Neural cell (in vitro differentiated cells): Measurements from ENCODE around the gene C1QTNF8. TPM values are rescaled to one million over a fixed set of nuclear protein-coding genes. Genes with fewer than 3 reads are reported as not detected.

Source experiments
- H2AFZ ChIP-seq: fragments of 200-600, 300-800 bp; sonication (generic), shearing (Covaris generic); 2 replicates; pipeline ENCODE4 v1.6.0; 2014; ENCODE audit warnings: low read depth, mild to moderate bottlenecking, antibody characterized with exemption, low read length, moderate library complexity
- H3F3A ChIP-seq: fragments of 200-600 bp; shearing (Covaris generic); 2 replicates; pipeline ENCODE4 v1.6.1; 2016; ENCODE audit warnings: mild to moderate bottlenecking, moderate library complexity, mixed read lengths, antibody characterized with exemption, low read length; ENCODE audit not compliant: insufficient read depth, poor library complexity, severe bottlenecking
- H3K27ac ChIP-seq: fragments of 200-600, 300-800 bp; sonication (generic), shearing (Covaris generic); 2 replicates; pipeline ENCODE4 v1.5.1; 2014; ENCODE audit warnings: mild to moderate bottlenecking, low read length, moderate library complexity
- H3K27me3 ChIP-seq: fragments of 300-800, 200-600 bp; sonication (generic), shearing (Covaris generic); 2 replicates; pipeline ENCODE4 v1.6.0; 2014; ENCODE audit warnings: mild to moderate bottlenecking, low read depth, low read length, moderate library complexity; ENCODE audit not compliant: insufficient read depth
- H3K36me3 ChIP-seq: fragments of 300-800, 200-600 bp; sonication (generic), shearing (Covaris generic); 2 replicates; pipeline ENCODE4 v1.5.1; 2014; ENCODE audit warnings: mild to moderate bottlenecking, antibody characterized with exemption, low read length, moderate library complexity; ENCODE audit not compliant: insufficient read depth
- H3K4me2 ChIP-seq: fragments of 300-800, 200-600 bp; sonication (generic), shearing (Covaris generic); 2 replicates; pipeline ENCODE4 v1.6.0; 2014; ENCODE audit warnings: mild to moderate bottlenecking, low read length
- H3K4me3 ChIP-seq: fragments of 300-800, 200-600 bp; sonication (generic), shearing (Covaris generic); 2 replicates; pipeline ENCODE4 v1.5.1; 2014; ENCODE audit warnings: mild to moderate bottlenecking, low read length, moderate library complexity
- H3K79me2 ChIP-seq: fragments of 200-600 bp; shearing (Covaris generic); replicated peaks from 2 replicates; pipeline ENCODE4 v1.6.0; 2014; ENCODE audit warnings: mild to moderate bottlenecking, low read length, moderate library complexity; ENCODE audit not compliant: insufficient read depth
- H3K9ac ChIP-seq: fragments of 300-800, 200-600 bp; sonication (generic), shearing (Covaris generic); 2 replicates; pipeline ENCODE4 v1.6.1; 2016; ENCODE audit warnings: mild to moderate bottlenecking, low read length, mixed read lengths
- H3K9me2 ChIP-seq: fragments of 200-600 bp; shearing (Covaris generic); 2 replicates; pipeline ENCODE4 v1.6.1; 2016; ENCODE audit warnings: mild to moderate bottlenecking, low read length, mixed read lengths; ENCODE audit not compliant: insufficient read depth
- H3K9me3 ChIP-seq: fragments of 200-600, 300-800 bp; sonication (generic), shearing (Covaris generic); 2 replicates; pipeline ENCODE4 v1.6.1; 2016; ENCODE audit warnings: mild to moderate bottlenecking, mixed run types, low read length, moderate library complexity, mixed read lengths
- H4K20me1 ChIP-seq: fragments of 200-600 bp; shearing (Covaris generic); 2 replicates; pipeline ENCODE4 v1.6.1; 2016; ENCODE audit warnings: mild to moderate bottlenecking, mixed run types; ENCODE audit not compliant: insufficient read depth
- CTCF ChIP-seq: fragments of 450-650 bp; IDR thresholded peaks from 2 replicates; pipeline ENCODE4 v1.5.1; 2014; ENCODE audit warnings: antibody characterized with exemption, mild to moderate bottlenecking, moderate library complexity; ENCODE audit not compliant: poor library complexity, severe bottlenecking
- EP300 ChIP-seq: fragments of 450-650 bp; conservative IDR thresholded peaks from 2 replicates; pipeline ENCODE4 v1.6.1; 2014; ENCODE audit warnings: antibody characterized with exemption, mild to moderate bottlenecking, moderate library complexity; ENCODE audit not compliant: poor library complexity, severe bottlenecking
- EZH2 ChIP-seq: fragments of 200-600, 300-800 bp; shearing (Covaris generic), sonication (generic); IDR thresholded peaks from 2 replicates; pipeline ENCODE4 v1.6.1; 2014; ENCODE audit warnings: antibody characterized with exemption, low read length, borderline replicate concordance, mild to moderate bottlenecking; ENCODE audit not compliant: insufficient read depth, poor library complexity, severe bottlenecking
- MXI1 ChIP-seq: fragments of 450-650 bp; conservative IDR thresholded peaks from 2 replicates; pipeline ENCODE4 v1.6.1; 2014; ENCODE audit warnings: antibody characterized with exemption, mild to moderate bottlenecking; ENCODE audit not compliant: poor library complexity, severe bottlenecking
- POLR2AphosphoS5 ChIP-seq: IDR thresholded peaks from 2 replicates; pipeline ENCODE4 v1.6.1; 2012
- RAD21 ChIP-seq: fragments of 450-650 bp; conservative IDR thresholded peaks from 2 replicates; pipeline ENCODE4 v1.6.1; 2014; ENCODE audit warnings: antibody characterized with exemption, mild to moderate bottlenecking, moderate library complexity
- REST ChIP-seq: IDR thresholded peaks from 2 replicates; pipeline ENCODE4 v1.6.1; 2012; ENCODE audit warnings: borderline replicate concordance
- SMC3 ChIP-seq: fragments of 450-650 bp; conservative IDR thresholded peaks from 2 replicates; pipeline ENCODE4 v1.6.1; 2014; ENCODE audit warnings: antibody characterized with exemption, mild to moderate bottlenecking, moderate library complexity; ENCODE audit not compliant: poor library complexity
- TAF1 ChIP-seq: IDR thresholded peaks from 2 replicates; pipeline ENCODE4 v1.6.1; 2012; ENCODE audit warnings: low read depth
- polyA plus RNA-seq: library from polyadenylated mRNA; depleted of rRNA; stranded (reverse); fragments of >200 nt; gene quantifications from 2 replicates; pipeline ENCODE4 v1.2.3, GENCODE V29; 2014

C1QTNF8 gene
- polyA plus RNA-seq, 1 donor from 2014 or later: 0.79 TPM

DNA sequence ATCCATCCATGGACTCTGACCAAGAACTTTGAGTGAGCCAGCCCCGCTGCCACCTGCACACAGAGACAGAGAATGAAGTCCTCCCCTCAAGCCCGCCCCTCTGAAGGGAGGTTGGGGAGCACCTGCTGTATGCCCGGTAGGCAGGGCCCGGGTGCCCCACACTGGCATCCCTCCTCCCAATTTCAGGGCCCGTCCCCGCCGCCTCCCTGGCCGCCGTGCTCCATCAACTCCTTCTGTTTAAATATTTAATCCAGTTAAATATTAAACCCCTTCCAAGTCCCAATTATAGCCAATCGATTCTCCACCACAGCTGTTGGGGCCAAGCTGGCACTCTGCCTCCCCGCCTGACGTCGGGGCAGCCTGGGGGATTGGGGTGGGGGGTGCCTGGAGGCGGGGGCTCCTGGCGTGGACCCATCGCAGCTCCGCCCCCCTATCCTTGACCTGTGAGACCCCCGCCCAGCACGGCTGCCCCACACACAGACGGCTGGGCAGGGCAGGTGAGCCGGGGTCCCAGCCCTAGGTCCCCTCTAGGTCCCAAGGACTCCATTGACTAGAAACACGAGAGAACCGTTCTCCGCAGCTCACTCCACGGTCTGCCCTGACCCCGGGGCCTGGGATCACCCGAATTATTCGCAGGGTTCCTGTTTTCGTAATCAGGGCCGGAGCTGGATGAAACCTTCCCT, 38.9 kb upstream of the C1QTNF8 start:
- Histone ChIP-seq H3K9ac (no peak overlapping the region), H3K4me2 (no peak overlapping the region), H3K4me3 (no peak overlapping the region), H2AFZ (no peak overlapping the region), H3F3A (no peaks in the 10 kb centered on the region), H3K9me2 (no peaks in the 10 kb centered on the region), H3K36me3 (no peaks in the 10 kb centered on the region), H3K9me3 (no peaks in the 10 kb centered on the region), H3K27ac (no peak overlapping the region), H4K20me1 (no peaks in the 10 kb centered on the region), H3K27me3 (no peaks in the 10 kb centered on the region), H3K79me2 (no peaks in the 10 kb centered on the region)
- TF ChIP-seq REST (no peak), POLR2AphosphoS5 (no peak), RAD21 (no peak), TAF1 (no peak), SMC3 (no peak), MXI1 (no peak), CTCF (no peak), EZH2 (no peak), EP300 (no peak)

DNA sequence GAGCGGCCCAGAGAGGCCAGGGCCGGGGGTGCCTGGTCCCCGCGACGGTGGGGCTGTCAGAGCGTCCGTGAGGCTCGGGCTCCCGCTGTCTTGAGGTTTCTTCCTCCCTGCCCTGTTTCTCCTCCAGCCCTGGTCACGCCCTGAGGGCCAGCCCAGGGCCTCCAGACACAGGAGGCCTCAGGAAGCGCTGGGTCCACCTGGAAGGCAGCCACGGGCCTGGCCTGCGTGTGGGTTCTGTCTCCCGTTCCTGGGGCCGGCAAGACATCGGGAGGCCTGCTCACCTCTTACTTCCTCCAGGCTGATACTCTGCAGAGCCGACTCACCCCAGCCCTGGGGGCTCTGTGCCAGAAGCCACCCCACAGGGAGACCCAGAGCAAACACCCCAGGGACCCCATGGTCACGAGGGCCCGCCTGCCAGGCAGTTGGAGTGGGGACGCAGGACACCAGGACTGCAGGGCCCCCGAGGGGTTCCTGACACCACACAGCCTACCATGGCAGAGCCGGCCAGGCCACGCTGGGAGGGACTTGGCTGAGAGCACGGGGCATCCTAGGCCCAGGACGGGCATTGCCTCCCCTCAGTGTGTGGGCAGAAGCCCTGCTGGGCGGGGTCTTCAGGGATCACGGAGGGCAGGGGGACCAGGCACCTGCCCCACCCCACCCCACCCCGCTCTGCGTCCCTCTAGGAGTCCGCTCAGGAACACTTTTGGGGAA, 37.9 kb upstream of the C1QTNF8 start:
- no peak overlapping the region for H3K4me2 ChIP-seq
- no peaks in the 10 kb centered on the region for H3K79me2 ChIP-seq
- H2AFZ ChIP-seq: no peak overlapping the region
- H3K9ac ChIP-seq: no peak overlapping the region
- H3K4me3 ChIP-seq: no peak overlapping the region
- no peaks in the 10 kb centered on the region for H3F3A ChIP-seq
- no peaks in the 10 kb centered on the region for H4K20me1 ChIP-seq
- no peak for TF ChIP-seq TAF1
- TF ChIP-seq REST: no peak
- TF ChIP-seq SMC3: no peak
- no peak for TF ChIP-seq RAD21
- TF ChIP-seq EP300: no peak
- no peaks in the 10 kb centered on the region for H3K9me3 ChIP-seq
- H3K9me2 ChIP-seq: no peaks in the 10 kb centered on the region
- no peaks in the 10 kb centered on the region for H3K36me3 ChIP-seq
- H3K27ac ChIP-seq: no peak overlapping the region
- no peaks in the 10 kb centered on the region for H3K27me3 ChIP-seq
